ENCODE results near the gene FMNL2. TPM values are rescaled to one million over a fixed set of nuclear protein-coding genes. Genes with fewer than 3 reads are reported as not detected.
A peak's percentile ranks its signal among the peaks of the same experiment; 100 is the strongest.

The FMNL2 gene
- total and polyA plus RNA-seq, 12 donors = 3.3 to 16.0 (median 4.5) TPM

- Histone ChIP-seq H3K4me3 (no peak overlapping the region), H3K9me3 (no peaks in the 10 kb centered on the region), H3K27me3 (no peaks in the 10 kb centered on the region), H3K4me1 (peaks cover 0 to 3% (median 0%) of the 10 kb centered on the region in 9 donors), H3K36me3 (peaks cover 0 to 64% (median 4%) of the 10 kb centered on the region in 9 donors), H3K27ac (no peak overlapping the region)
- DNase-seq (no peak), ATAC-seq (no peak)
- no peak for TF ChIP-seq CTCF (IDR thresholded peaks at IDR 0.05)
- intact Hi-C loops (cut with DNase I) = no loop called here
Measured at GRCh38 chr2:152686321-152686720, 351.3 kb downstream of the FMNL2 start.

- no peak for TF ChIP-seq CTCF (IDR thresholded peaks at IDR 0.05)
- intact Hi-C loops (cut with DNase I) = no loop called here
- Histone ChIP-seq H3K9me3 (no peaks in the 10 kb centered on the region), H3K4me3 (no peak overlapping the region), H3K27me3 (no peaks in the 10 kb centered on the region), H3K27ac (peak overlapping the region in 1 of 10 donors; percentile 72), H3K36me3 (peaks cover 0 to 61% (median 3%) of the 10 kb centered on the region in 9 donors), H3K4me1 (peaks cover 0 to 31% (median 6%) of the 10 kb centered on the region in 9 donors)
- DNase-seq (no peak), ATAC-seq (no peak)
- 94 to 99% methylated on average over 4 of the region's 4 CpGs for WGBS, 2 donors
Measured at GRCh38 chr2:152693033-152693432, 358.1 kb downstream of the FMNL2 start.

DNA sequence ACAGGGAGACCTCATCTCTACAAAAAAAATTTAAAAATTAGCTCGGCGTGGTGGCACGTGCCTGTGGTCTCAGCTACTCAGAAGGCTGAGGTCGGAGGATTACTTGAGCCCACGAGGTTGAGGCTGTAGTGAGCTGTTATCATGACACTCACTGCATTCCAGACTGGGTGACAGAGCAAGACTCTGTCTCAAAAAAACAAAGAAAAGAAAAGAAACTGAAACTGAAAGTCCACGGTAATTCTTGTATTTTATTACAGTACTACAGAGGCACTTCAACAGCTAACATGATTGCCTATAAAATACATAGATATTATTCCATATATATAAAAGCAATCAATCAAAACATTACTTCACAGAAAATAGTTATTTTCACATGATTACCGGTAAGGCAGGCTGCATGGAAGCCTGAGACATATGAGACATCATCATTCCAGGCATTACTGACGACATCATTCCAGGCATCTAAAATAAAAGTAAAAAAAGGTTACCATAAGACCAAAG, 359.2 kb downstream of the FMNL2 start:
- ATAC-seq (peak in 6 of 8 donors; percentile 8 to 71 (median 64)), DNase-seq (no peak)
- no peak for TF ChIP-seq CTCF (IDR thresholded peaks at IDR 0.05)
- Histone ChIP-seq H3K4me3 (peak overlapping the region in 9 of 10 donors; percentile 4 to 50 (median 29)), H3K4me1 (peaks cover 0 to 31% (median 6%) of the 10 kb centered on the region in 9 donors), H3K27me3 (no peaks in the 10 kb centered on the region), H3K27ac (peak overlapping the region in 6 of 10 donors; percentile 12 to 72 (median 43)), H3K36me3 (peaks cover 0 to 52% (median 2%) of the 10 kb centered on the region in 9 donors), H3K9me3 (no peaks in the 10 kb centered on the region)
- intact Hi-C loops (cut with DNase I) = no loop called here
- 35 to 54% methylated on average over 8 of the region's 8 CpGs for WGBS, 2 donors

DNA sequence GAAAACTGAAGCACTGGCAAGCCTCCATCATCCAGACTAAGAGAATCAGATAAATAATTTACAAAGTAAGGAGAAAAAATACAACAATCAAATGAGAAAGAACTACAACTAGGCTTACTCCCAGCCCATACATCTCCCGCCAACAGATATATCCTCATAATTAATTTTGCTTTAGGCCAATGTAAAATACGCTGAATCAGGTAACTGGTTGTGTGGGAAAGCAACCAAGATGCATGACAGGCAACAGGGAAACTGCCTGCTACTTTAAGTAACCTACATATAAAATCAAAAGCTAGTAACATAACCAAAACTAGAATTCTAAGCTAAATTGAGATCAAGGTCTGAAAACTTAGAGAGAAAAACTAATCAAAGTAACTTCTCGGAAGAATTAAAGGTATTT, 360.8 kb downstream of the FMNL2 start:
- H3K4me3 ChIP-seq = no peak overlapping the region
- ATAC-seq (no peak), DNase-seq (no peak)
- peaks cover 0 to under 1% (median 0%) of the 10 kb centered on the region in 11 donors for H3K9me3 ChIP-seq
- TF ChIP-seq CTCF (IDR thresholded peaks at IDR 0.05) = no peak
- no peak overlapping the region for H3K27ac ChIP-seq
- intact Hi-C loops (cut with DNase I) = no loop called here
- H3K36me3 ChIP-seq = peaks cover 0 to 36% (median 0%) of the 10 kb centered on the region in 9 donors
- H3K27me3 ChIP-seq = no peaks in the 10 kb centered on the region
- H3K4me1 ChIP-seq = peaks cover 0 to 31% (median 6%) of the 10 kb centered on the region in 9 donors
- 98 to 99% methylated on average over 3 of the region's 3 CpGs for WGBS, 2 donors
